CD4-positive, alpha-beta T cell treated with Interleukin-10 for 1 hour (primary cell): ENCODE measurements around the gene PNMA1.

Source experiments
- DNase-seq: peaks from one replicate; pipeline ENCODE4 v3.0.0-alpha.2; 2020

The PNMA1 gene, protein sequence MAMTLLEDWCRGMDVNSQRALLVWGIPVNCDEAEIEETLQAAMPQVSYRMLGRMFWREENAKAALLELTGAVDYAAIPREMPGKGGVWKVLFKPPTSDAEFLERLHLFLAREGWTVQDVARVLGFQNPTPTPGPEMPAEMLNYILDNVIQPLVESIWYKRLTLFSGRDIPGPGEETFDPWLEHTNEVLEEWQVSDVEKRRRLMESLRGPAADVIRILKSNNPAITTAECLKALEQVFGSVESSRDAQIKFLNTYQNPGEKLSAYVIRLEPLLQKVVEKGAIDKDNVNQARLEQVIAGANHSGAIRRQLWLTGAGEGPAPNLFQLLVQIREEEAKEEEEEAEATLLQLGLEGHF

DNA sequence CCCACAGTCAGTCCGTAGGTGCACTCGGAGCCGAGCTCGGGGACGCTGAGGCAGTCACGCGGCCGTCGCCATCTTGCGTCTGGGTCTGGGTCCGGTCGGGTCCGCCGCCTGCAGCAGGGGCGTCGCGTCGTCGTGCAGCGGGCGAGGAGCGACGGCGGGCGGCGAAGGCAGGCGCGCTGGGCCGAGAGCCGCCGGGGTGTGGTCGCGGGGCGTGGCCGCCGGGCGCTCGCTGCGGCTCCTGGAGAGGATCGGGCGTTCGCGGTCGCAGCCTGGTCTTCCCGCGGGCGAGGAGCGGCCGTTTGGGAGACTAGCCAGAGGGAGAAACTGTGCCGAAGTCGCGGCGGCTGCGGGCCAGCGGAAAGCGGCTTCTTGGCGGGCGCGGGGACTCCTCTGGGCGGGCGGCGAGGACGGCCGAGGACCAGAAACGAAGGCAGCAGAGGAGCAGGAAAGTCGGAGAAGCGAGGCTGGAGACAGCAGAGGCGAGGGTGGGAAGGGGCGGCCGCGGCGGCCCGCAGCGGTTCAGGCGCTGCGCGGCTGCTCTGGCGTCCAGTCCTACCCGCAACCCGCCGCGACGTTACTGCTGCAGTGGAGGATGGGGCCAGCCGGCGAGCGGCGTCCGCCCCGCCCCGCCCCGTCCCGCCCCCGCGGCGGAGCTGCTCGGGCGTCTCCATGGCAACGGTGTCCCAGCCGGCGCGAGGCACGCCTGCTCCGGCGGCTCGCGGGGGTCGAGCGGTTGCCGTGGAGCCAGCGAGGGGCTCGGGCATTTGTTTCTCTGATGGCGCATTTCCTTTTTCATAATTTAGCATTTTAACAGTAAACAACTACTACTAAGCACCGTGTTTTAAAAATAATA is at the start of gene PNMA1:
PNMA1 (minus strand) TSS at position 582 of the 853 bp plus-strand sequence. CDS start 745 bp downstream, outside the sequence.
- peak; percentile 87 for DNase-seq

DNA sequence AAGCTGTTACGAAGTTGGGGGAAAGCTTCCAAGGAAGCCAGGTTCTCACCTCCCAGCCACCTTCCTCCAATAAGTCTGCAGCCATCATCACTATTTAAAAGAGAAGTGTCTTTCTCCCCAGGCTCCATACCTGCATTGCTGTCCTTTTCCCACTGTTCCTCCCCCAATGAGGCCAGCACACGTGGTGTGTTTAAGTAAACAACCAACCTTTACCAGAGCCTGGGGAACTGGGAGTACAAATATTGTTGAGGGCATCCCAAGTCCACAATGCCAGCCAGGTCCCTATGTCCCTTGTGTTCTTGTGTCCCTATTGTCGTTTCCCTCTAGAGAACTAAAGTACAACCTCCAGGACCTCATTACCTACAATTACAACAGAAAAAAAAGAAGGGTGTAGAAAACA is 49.2 kb upstream of the PNMA1 start:
- DNase-seq: no peak

DNA sequence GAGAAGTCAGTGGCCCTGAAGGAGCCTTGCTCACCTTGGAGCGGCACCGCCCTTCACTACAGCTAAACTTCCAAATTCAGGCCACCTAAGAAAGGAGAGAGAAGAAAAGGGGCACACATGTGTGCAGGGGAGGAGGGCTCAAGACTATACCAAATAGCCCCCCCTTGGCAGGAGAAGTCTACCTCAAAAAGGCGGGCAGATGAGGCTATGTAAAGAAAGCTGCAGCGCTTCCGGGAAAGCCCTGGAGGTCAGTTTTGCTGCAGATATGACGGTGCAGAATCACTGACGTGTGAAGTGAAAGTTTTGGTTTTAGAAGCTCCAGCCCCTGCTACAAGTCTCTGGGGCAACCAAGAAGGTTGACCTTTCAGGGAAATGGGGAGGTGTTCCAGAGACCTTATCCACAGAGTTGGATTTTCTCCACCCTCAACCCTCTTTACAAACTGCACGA is 48.2 kb upstream of the PNMA1 start:
- peak; percentile 71 for DNase-seq

DNA sequence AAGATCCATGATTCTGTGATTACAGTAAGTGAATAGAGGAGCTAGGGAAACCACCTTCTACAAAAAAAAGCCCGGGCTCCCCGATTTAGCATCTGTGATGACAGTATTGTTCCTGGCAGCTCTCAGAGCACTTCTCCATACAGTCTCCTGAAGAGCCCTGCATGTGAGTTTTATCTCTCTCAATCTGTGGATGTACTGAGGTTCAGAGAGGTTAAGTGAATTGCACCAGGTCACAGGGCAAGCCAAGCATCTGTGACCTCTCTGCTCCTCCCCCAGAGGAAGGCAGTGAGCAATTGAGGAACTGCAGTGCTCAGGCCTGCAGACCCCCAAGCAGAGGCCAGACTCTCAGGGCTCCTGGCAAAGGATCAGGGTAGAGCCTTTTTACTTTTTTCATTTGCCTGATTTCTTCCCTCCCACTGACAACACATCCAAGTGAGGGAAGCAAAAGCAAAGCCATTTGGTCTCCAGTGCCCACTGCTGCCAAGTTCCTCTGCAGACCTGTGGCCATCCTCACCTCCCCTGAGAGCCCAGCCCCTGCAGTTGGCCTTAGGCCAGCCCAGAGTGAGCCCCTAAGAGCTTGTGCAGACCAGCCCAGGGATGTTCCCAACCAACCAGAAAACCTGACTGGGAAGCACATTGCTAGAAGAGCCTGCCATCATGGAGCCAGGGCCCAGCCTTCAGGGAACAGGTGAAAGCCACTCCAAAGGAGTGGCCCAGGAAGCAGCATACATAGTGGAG is 47.6 kb upstream of the PNMA1 start:
- DNase-seq: peak; percentile 59

DNA sequence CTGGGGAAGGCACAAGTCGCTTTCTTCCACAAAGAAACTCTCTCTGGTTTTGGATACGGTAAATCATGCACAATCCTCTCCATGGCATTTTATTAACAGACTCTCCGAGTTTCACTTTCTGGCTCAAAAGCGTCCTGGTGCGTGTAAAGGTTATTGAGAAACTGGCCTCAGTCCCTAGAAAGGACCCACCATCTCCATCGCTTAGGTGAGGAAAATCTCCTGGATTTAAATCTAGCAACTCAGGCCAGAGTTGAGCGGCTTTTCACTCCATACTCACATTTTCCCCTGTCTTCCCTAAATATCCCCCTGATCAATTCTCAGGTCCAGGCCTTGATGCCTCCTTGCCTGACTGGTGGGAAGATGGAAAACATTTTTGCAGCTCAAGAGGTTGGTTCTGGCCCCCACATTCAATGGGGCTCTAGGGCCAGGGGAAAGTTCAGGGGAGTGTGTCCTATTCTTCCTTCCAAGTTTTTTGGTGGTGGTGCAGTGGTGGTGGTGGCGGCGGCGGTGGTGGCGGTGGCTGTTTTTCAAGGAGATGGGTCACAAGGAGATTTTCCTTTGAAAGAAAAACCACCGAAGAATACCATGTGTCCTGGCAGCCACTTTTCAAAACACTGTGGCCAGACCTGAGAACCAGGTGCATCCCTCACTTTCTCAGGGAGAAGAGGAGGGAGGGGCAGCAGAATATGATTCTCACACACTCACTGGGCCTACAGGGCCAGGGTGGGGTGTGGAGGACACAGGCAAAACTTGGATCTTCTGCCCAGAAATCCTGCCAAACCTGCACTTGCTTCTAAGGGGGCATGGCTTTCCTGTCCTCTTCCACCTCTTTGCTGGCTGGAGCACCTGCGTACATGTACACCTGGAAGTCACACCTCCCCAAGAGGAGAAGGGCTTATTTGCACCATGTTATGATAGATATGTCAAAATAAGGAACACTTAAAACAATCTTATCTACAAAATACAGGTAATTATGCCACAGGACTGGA is 46.7 kb upstream of the PNMA1 start:
- DNase-seq: no peak

DNA sequence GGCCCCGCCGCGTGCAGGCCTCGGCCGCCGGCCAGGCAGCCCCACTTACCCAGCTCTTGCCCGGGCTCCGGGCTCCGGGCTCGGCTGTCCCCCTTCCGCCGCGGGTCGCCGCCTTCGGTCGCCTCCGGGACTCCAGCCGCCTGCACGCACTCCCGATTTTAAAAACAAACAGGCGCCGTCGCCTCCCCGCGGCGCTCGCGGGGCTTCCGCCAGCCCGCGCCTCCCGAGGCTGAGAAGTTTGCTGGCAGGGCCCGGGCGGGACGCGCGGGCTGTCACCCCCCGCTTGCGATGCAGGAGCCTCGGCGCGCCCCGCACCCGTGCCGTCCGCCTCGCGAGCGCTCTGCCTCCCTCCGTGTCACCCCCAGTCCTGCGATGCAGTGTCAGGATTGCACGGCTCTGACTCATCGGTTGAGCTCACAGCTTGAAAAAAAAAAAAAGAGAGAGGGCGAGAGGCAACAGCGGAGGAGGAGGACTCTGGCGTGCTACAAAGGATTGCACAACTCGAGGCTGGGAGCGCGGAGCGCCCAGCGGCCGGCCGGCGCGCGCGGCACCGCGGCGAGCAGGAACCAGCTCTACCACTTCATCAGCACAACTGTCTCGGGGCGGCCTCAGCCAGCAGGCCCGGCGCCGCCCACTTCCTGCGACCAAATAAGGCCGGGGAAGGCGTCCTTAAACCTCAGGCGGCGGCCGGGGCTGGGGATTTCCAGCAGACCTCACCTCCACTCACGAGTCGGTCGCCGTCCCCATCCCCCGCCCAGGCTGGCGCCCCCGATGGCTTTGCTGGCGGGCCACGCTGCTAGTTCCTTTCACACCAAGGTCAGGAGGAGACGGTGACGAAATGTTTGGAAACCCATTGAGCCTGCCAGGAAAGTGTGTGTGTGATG is 45.8 kb upstream of the PNMA1 start:
- peak; percentile 97 for DNase-seq

DNA sequence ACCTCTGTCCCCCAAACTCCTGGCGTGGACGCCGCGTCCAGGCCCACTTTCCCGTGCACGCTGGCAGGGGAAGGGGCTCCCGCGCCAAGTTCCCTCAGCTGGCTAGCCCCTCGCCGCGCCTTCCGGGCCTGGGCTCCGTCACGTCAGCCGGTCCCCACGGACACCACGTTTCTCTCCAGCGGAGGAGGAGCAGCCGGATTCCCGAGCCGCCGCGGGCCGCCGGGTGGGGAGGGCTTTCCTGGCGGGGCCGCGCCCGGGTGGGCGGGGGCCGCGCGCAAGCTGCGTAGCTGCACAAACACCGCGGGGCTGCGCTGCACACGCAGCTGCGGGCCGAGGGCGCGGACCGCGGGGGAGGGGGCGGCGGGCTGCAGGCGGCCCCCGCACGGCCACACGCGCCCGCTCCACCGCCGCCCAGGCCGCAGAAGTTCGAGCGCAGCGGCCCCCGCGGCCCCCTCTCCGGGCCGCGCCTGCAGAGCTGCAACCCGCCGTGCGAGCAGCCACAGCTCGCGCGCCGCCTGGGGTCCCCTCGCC is 45.1 kb upstream of the PNMA1 start:
- DNase-seq: no peak

DNA sequence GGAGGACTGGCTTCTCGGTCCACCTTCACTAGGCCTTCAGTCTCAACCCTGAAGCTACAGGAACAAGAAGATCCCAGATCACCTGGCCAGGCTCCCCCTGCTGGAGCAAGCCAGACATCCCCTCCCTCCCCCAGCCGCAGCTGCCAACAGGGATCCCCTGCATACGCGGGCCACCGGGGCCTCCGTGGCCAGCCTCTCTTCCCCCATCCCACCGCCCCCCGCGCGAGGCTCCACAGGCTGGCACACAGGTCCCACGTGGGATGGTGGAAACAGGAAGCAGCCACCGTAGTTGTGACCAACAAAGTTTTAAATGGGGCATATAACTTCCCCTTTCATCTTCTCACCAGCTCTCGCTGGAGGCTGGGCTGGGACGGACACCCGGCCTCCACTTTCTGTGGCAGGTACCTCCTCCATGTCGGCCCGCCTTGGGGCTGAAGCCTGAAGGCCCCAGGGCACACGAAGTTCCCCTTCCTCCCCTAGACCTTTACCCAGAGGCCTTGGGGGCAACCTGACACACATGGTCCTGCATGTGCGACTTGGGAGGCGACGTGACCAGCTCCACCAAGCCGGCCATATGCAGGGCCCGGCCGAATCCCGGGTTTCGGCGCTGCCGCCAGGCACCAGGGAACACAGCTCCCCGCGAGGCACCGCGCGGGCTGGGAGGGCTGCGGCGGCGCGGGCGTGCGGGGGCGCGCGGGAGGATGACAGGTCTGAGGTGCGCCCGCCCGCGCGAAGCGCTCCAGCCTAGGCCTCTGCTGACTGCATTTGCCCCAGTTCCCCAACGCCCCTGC is 44.4 kb upstream of the PNMA1 start:
- DNase-seq: peak; percentile 80

DNA sequence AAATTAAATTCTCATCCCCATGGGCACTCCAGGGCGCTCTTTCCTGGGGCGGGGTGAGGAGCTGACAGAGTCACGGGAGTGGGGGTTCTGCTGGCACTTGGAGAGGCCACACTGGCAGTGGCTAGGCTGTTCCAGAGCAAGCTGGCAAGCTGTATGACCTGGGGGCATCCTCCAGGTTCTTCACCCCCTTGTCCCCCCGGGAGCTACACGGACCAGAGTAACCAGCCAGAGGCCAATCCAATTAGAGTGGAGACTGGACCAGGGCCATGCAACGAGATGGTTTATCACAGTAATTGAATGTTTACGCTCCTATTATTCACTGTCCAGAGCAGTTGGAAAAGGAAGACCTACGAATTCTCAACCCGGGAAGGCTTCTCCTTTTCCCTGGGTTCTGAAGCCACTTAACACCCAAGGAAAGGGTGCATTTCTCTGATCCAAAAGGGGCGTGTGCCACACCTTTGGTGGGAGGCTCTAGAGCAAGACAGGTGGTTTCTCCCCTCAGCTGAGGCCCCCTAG is 43.8 kb upstream of the PNMA1 start:
- no peak for DNase-seq

DNA sequence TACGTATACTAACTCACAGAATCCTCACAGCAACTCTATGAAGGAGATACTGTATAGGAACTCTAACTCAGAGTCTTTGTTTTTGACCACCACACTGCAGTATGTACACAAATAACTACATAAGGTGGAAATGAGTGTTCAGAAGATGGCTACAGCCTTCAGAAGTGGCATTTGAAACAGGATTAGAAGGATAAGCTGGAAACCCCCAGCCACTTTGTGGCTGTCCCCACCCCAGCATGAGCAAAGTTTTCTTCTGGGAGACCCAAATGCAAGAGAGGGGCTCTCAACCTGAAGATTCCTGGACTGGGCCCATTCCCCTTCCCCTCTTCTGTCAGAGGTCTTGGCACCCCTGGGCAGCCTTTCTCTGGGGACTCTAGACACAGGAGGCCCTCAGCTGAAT is 43.2 kb upstream of the PNMA1 start:
- DNase-seq: no peak

DNA sequence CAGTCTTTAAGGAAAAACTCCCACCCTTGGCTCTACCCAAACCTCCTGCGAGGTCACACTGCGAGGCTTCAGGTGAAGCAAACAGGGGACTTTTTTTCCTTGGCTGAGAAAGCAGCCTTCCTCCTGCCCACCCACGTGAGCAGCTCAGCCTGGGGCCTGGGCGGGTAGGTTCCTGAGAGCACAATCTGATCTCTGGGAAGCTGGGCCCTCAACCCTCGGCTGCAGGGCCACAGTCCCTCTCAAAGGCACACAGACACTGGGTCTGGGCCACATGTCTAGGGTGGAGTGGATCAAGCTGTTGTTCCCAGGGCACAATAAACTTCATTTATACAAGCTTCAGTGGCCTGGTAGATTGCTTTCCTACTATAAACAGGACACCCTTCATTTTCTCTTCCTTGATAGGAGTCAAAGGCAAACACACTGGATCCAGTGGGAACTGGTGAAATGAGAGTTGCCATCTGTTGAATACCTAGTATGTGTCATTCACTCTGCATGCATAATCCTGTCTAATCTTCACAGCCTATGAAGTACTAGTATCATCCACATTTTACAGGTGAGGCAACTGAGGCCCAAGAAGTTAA is 41.3 kb upstream of the PNMA1 start:
- DNase-seq: no peak

DNA sequence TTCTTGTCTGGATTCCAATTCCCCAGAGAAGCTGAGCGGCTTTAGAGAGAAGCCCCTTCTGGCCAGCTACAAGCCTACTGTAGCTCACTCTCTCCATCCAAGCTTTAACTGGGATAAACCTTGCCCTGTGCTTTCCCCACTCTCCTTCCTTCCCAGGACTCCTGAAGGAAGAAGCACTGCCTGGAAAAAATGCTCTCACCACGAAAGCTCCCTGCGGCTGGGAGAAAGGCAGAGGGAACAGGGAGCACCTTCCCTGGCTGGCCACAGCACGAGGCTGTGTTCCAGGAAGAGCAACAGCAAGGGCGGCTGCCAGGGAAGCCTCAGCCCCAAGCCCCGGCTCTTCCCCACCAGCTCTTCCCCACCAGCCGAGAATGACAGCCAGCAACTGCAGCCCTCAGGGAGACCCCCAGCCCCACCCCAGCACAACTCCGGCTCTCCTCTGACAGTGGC is 40.8 kb upstream of the PNMA1 start:
- no peak for DNase-seq

DNA sequence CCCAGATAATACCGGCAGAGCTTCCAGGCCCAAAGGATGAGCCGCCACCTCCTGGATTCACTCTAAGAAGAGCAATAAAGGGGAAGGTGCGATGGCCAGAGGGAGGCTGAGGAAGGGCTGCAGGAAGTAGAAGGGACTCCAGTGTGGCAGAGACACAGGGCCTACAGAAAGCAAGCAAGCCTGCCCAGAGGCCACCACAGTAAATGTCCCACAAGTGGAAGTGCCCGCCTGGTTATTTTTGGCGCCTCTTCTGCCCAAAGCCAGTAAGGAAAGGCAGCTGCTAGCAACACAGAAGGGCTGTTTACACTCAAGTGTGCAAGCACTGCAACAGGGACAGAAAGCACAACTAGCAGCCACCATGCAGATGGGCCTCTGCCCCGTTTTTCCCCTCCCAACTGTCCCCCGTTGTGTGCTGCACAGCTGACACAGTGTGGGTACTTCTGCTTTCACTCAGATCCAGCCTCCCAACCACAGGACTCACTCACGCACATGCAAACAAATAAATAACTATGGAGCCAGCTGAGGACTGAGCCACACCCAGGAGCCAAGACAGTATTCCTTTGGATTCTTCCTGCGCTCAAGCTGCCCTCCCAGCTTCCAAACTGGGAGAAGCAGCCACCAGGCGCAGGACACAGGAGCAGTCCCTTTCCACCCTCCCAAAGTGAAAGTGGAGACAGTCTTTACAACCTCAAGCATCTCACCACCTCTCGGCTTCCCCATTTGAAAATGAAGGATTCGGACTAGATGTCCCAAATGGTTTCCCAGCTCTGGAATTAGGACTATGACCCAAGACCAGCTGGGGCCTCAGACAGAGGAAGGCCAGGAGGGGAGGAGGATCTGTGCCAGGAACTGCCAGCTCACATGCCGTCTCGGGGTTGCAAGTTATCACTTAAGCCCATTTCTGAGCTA is 40.0 kb upstream of the PNMA1 start:
- no peak for DNase-seq

DNA sequence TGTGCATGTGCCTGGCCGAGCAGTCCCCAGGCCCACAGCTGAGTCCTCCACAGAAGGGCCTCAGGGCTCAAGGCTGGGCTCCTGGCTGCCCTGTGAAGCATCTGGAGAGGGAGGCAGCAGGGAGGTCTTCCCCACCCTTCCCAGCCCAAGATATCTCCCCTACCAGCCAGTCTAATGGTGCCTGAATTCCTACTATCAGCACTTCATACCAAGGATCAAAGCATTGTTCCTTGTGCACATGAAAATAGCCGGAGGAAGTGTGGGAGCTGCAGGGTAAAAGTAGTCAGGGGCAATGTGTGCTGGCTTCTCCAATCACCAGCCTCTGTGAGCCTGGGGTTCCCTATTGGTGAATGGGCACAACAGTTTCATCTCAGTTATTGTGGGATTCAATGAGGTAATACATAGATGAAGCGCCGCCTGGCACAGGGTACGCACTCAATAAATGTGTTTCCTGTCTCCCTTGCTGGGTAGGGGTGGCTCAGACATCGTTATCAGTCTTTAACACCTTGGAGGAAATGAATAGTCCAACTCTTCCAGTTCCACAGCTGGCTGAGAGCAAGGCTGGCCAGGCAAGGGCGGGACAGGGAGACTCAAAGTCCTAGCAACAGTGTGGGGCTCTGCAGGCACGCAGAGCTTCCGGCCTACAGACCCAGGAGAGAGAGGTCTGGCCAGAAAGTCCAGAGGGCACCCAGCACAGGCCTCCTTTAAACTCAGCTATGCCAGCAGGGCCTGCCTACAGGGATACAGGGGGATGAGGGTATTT is 39.1 kb upstream of the PNMA1 start:
- peak; percentile 57 for DNase-seq

DNA sequence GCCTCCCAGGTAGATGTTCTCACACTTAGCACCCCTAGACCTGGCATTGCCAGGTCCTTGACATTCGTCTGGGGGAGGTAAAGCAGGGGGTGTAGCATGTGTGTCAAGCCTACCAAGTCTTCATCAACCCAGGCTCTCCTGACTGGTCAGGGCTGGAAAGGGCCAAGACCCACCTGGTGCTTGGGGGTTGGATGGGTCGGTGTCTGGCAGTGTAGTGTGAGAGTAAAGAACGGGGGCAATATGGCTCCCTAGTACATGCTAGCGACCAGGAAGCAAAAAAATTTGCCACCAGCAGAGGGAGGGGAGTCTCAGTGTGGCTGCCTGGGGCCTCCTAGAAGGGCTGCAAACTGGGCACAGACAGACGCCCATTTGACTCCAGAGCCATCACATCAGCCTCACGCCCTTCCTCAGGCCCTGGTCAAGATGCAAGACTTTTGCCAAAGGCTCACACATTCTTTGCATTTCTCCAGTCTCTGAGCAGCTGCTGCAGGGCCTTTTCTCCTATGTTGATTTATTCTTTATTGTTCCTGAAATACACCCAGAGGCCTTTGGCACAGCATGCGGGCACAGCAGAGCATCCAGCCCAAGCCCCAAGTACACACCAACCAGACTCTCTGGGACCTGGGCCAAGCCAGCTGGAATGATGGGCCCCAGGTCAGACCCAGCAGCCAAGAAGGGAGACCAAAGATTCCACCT is 38.3 kb upstream of the PNMA1 start:
- DNase-seq: peak; percentile 65

DNA sequence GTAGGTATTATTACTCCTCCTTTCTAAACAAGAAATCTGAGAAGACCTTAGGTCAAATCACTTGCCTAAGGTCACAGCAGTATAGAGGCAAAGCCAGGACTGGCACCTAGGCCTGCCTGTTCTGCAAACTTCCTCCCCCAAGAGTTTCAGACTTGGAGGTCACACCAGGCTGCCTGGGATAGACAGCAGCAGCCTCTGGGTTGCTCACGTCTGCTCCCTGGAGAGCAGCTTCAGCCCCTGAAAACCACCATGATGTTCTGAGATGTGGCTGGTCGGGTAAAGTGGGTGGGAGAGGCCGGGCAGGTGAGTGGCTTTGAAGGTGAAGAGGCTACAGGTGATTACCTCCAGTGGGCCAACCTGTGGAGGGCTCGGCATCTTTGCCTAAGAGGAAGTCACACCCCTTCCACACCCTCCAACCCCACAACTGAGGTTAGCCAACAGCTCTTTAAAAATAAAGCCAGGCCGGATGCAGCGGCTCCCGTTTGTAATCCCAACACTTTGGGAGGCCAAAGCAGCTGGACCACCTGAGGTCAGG is 37.0 kb upstream of the PNMA1 start:
- no peak for DNase-seq
